Superior temporal gyrus (tissue), 1 donor: ENCODE data around the gene FKTN.

ENCODE experiments used
- DNase-seq: peaks from one replicate; pipeline ENCODE4 v3.0.0-alpha.2; 2016; ENCODE audit errors: extremely low spot score

FKTN gene

GRCh38 chr9:105678163-105678562 lies 120.2 kb downstream of the FKTN start:
- DNase-seq = no peak

DNA sequence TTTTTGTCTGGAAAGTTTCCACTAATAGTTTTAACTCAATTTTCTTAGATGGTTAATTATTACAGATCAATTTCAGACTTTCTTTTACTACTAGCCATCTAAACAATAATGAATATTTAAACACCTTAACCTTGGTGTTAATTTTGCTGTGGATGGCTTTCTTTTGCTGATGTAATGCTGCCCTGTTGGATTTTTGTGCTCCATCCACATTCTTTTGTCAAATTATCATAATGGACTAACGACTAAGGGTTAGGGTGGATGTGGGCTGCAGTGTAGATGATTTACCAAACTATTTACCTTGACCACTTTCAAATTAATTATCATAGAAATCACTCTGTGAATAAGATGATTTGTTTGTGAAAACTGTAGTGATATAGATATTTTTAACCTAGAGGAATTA lies 120.8 kb downstream of the FKTN start:
- no peak for DNase-seq

DNA sequence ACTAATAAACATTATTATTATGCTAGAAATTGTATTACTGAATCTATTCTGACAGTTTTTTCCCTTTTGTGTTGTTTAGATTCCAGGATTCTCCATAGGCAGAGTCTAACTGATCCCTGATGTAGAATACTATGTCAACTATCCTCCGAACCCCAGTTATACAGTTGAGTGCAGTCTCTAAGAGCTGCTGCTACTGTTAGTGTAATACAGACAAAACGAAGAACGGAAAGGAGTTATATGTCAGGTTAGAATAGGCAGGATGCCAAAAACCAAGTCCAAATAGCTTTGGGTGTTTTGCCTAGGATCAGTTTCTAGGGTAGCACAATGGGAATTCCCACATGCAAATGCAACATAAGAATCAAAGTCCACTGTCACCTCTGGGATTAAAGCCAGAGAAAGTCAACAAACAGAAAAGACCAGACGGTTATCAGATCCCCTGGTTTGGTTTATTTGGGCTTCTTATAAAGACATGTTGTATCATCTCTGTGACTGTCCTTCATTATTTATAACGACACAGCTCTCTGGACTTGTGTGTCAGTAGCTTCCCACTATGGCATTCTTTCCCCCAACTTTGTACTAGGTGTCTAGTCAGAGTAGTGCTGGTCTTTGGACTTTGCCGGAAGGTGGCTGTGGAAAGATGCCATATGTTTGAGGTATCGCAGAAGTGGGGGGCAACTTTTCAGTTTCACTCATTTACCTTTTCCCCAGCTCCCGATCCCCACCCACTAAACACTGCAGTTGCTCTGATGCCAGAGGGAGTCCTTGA lies 121.5 kb downstream of the FKTN start:
- no peak for DNase-seq

- no peak for DNase-seq
Observed at GRCh38 chr9:105681313-105681712, 123.4 kb downstream of the FKTN start.

- no peak for DNase-seq
Observed at GRCh38 chr9:105681724-105682123, 123.8 kb downstream of the FKTN start.

DNA sequence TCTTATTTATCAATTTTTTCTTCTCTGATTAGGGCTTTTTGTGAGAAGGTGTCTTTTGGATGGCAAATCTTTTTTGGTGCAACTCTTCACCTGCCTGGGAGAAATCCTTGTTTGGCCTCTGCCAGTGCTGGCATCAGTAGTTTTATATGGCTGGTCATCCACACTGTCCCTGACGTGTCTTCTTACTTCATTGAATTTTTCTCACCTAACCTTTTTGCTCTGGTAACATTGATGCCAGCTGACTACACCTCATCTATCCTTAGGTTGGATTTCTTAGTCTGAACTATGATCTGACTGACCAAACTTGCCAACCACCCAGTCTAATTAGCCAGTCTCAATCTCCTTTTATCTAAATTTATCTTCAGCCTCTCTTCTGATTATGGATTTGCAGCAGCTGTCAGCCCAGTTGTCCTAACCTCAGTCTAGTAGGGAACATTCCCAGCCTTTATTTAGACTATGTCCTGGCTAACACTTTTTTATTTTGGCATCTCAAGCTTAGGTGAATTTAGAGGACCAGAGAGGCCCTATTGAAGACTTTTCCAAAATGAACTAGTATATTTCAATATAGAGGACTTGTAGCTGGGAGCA lies 125.9 kb downstream of the FKTN start:
- no peak for DNase-seq

- no peak for DNase-seq
Observed at GRCh38 chr9:105686936-105687335, 129.0 kb downstream of the FKTN start.
